Vagina (tissue), 2 donors: Measurements from ENCODE around the gene PEX26. TPM values are rescaled to one million over a fixed set of nuclear protein-coding genes. Genes with fewer than 3 reads are reported as not detected.

Experiments
- DNase-seq, 2 donors: peaks; one replicate each; pipeline ENCODE4 v3.0.0-alpha.2; 2017; ENCODE audit errors: extremely low spot score in 2 of 2
- H3K27ac ChIP-seq: fragments of 200-600 bp; sonication (generic); one replicate; pipeline ENCODE4 v1.5.1; 2019
- H3K27me3 ChIP-seq: fragments of 200-600 bp; sonication (generic); one replicate; pipeline ENCODE4 v1.5.1; 2019
- H3K36me3 ChIP-seq, 2 donors: fragments of 200-600 bp; sonication (generic); one replicate each; pipeline ENCODE4 v1.5.1; 2017 to 2019
- H3K4me1 ChIP-seq: fragments of 200-600 bp; sonication (generic); one replicate; pipeline ENCODE4 v1.5.1; 2019
- H3K4me3 ChIP-seq, 2 donors: fragments of 200-600 bp; sonication (generic); 1 replicate in 1 of 2; 2 replicates in 1 of 2; pipeline ENCODE4 v1.5.1; 2016 to 2019
- H3K9me3 ChIP-seq: fragments of 200-600 bp; sonication (generic); one replicate; pipeline ENCODE4 v1.5.1; 2019
- CTCF ChIP-seq, 3 experiments: fragments of 450-650 bp in 2 of 3; fragments of 200-600 bp in 1 of 3; sonication (generic) in 1 of 3; IDR thresholded peaks; one replicate each; pipeline ENCODE4 v1.5.1; 2017 to 2019; ENCODE audit warnings: antibody characterized with exemption in 3 of 3, mild to moderate bottlenecking in 2 of 3, moderate library complexity in 2 of 3
- POLR2A ChIP-seq, 2 donors: fragments of 450-650 bp; IDR thresholded peaks; one replicate each; pipeline ENCODE4 v1.6.1; 2017; ENCODE audit warnings: antibody characterized with exemption in 2 of 2, mild to moderate bottlenecking in 2 of 2, moderate library complexity in 2 of 2
- POLR2AphosphoS5 ChIP-seq, 2 donors: sonication (generic); formaldehyde crosslinking; IDR thresholded peaks; one replicate each; pipeline ENCODE4 v1.9.0; 2017; ENCODE audit warnings: antibody characterized with exemption in 2 of 2, mild to moderate bottlenecking in 2 of 2, low read depth in 1 of 2; ENCODE audit not compliant: insufficient read depth in 1 of 2
- intact Hi-C: fragments of 100-400 bp; cut with DNase I; formaldehyde crosslinking; loops from one replicate; pipeline ENCODE4 v1.15.1; 2023
- total RNA-seq: library from RNA; depleted of rRNA; stranded (reverse); fragments of >200 nt; gene quantifications from one replicate; pipeline ENCODE4 v1.2.3, GENCODE V29; 2016

Gene PEX26
- total RNA-seq, 1 donor from 2014 or later, result 25.5 TPM

GRCh38 chr22:18077087-18077638 lies 627 bp upstream of the PEX26 start:
- Histone ChIP-seq H3K9me3 (no peaks in the 10 kb centered on the region), H3K36me3 (peaks cover 0 to 23% of the 10 kb centered on the region in 2 donors), H3K27me3 (no peaks in the 10 kb centered on the region), H3K4me1 (peaks cover 35% of the 10 kb centered on the region), H3K4me3 (peak overlapping the region; percentile 67 to 85), H3K27ac (peak overlapping the region; percentile 77)
- DNase-seq, result no peak
- TF ChIP-seq POLR2A (IDR thresholded peaks at IDR 0.05), result no peak
- no peak for TF ChIP-seq CTCF (IDR thresholded peaks at IDR 0.05)
- TF ChIP-seq POLR2AphosphoS5 (IDR thresholded peaks at IDR 0.05; ENCODE audit: insufficient read depth in 1 of 2, low read depth in 1 of 2), result no peak
- intact Hi-C loops, result loop anchor here (2.0 to 10.0 kb wide), 3 partner anchors 55 to 248 kb away; partner anchors contain the start of gene MICAL3

GRCh38 chr22:18078329-18079041 lies 695 bp downstream of the PEX26 start:
- Histone ChIP-seq H3K27me3 (no peaks in the 10 kb centered on the region), H3K4me1 (peaks cover 38% of the 10 kb centered on the region), H3K36me3 (peaks cover 0 to 25% of the 10 kb centered on the region in 2 donors), H3K4me3 (peak overlapping the region; percentile 67 to 85), H3K9me3 (no peaks in the 10 kb centered on the region), H3K27ac (peak overlapping the region; percentile 68)
- intact Hi-C loops, result loop anchor here (5.0 to 10.0 kb wide), 2 partner anchors 56 to 174 kb away; partner anchors contain the start of gene MICAL3
- no peak for TF ChIP-seq POLR2AphosphoS5 (IDR thresholded peaks at IDR 0.05; ENCODE audit: insufficient read depth in 1 of 2, low read depth in 1 of 2)
- no peak for TF ChIP-seq CTCF (IDR thresholded peaks at IDR 0.05)
- TF ChIP-seq POLR2A (IDR thresholded peaks at IDR 0.05), result no peak
- DNase-seq, result no peak

GRCh38 chr22:18079706-18080233 lies 2.0 kb downstream of the PEX26 start:
- Histone ChIP-seq H3K27ac (no peak overlapping the region), H3K4me1 (peaks cover 38% of the 10 kb centered on the region), H3K36me3 (peaks cover 0 to 35% of the 10 kb centered on the region in 2 donors), H3K9me3 (no peaks in the 10 kb centered on the region), H3K27me3 (no peaks in the 10 kb centered on the region), H3K4me3 (no peak overlapping the region)
- no peak for DNase-seq
- intact Hi-C loops, result loop anchor here (5.0 to 10.0 kb wide), 2 partner anchors 57 to 175 kb away; partner anchors contain the start of gene MICAL3
- TF ChIP-seq POLR2AphosphoS5 (IDR thresholded peaks at IDR 0.05; ENCODE audit: insufficient read depth in 1 of 2, low read depth in 1 of 2) (no peak), CTCF (IDR thresholded peaks at IDR 0.05) (no peak), POLR2A (IDR thresholded peaks at IDR 0.05) (no peak)

- intact Hi-C loops, result no loop called here
- H3K4me1 ChIP-seq, result peaks cover 34% of the 10 kb centered on the region
- H3K27me3 ChIP-seq, result no peaks in the 10 kb centered on the region
- no peak overlapping the region for H3K4me3 ChIP-seq
- no peak for DNase-seq
- no peaks in the 10 kb centered on the region for H3K9me3 ChIP-seq
- no peak overlapping the region for H3K27ac ChIP-seq
- H3K36me3 ChIP-seq, result peaks cover 0 to 50% of the 10 kb centered on the region in 2 donors
- no peak for TF ChIP-seq CTCF (IDR thresholded peaks at IDR 0.05)
- no peak for TF ChIP-seq POLR2A (IDR thresholded peaks at IDR 0.05)
- TF ChIP-seq POLR2AphosphoS5 (IDR thresholded peaks at IDR 0.05; ENCODE audit: insufficient read depth in 1 of 2, low read depth in 1 of 2), result no peak
These were observed 3.6 kb downstream of the PEX26 start for GRCh38 chr22:18081416-18081815.
